BE2C (cell line): ENCODE measurements around the gene CMIP.

Source experiments
- DNase-seq: peaks from one replicate; pipeline ENCODE4 v3.0.0-alpha.2; 2020
- H3K27me3 ChIP-seq: fragments of 250-450 bp; sonication (Bioruptor Pico); 2 replicates; pipeline ENCODE4 v1.5.1; 2020; ENCODE audit warnings: mild to moderate bottlenecking
- H3K36me3 ChIP-seq: fragments of 250-450 bp; sonication (Bioruptor Pico); 2 replicates; pipeline ENCODE4 v1.5.1; 2020; ENCODE audit warnings: mild to moderate bottlenecking
- H3K4me1 ChIP-seq: fragments of 250-450 bp; sonication (Bioruptor Pico); 2 replicates; pipeline ENCODE4 v1.5.1; 2020
- H3K4me3 ChIP-seq: 2 replicates; pipeline ENCODE4 v1.5.1; 2011; ENCODE audit warnings: low read depth, low read length
- H3K9me3 ChIP-seq: fragments of 250-450 bp; sonication (Bioruptor Pico); 2 replicates; pipeline ENCODE4 v1.5.1; 2020
- CTCF ChIP-seq: IDR thresholded peaks from 2 replicates; pipeline ENCODE4 v1.5.1; 2012; ENCODE audit warnings: mild to moderate bottlenecking, low read depth, low read length

The CMIP gene

DNA sequence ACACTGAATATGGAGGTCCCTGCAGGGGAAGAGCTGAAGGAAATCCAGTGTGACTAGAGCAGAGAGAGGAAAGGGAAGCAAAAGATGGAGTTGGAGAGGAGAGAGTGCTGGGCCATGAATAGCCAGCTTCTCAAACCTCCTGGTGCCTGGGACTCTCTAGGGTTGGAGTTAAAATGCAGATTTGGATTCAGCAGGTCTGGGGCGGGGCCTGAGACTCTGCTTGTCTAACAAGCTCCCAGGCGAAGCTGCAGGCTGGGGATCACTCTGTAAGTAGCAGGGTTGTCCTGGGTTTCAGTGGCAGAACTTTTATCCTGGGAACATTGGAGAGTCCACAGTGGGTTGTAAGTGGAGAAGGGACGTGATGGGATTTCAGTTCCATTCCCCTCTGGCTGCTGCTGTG is 231.1 kb downstream of the CMIP start:
- no peaks in the 10 kb centered on the region for H3K27me3 ChIP-seq
- no peaks in the 10 kb centered on the region; the same call in 1 of the 2 replicates for H3K36me3 ChIP-seq
- no peaks in the 10 kb centered on the region for H3K9me3 ChIP-seq
- DNase-seq: no peak
- no peaks in the 10 kb centered on the region for H3K4me1 ChIP-seq
- no peak overlapping the region for H3K4me3 ChIP-seq
- no peak for TF ChIP-seq CTCF

DNA sequence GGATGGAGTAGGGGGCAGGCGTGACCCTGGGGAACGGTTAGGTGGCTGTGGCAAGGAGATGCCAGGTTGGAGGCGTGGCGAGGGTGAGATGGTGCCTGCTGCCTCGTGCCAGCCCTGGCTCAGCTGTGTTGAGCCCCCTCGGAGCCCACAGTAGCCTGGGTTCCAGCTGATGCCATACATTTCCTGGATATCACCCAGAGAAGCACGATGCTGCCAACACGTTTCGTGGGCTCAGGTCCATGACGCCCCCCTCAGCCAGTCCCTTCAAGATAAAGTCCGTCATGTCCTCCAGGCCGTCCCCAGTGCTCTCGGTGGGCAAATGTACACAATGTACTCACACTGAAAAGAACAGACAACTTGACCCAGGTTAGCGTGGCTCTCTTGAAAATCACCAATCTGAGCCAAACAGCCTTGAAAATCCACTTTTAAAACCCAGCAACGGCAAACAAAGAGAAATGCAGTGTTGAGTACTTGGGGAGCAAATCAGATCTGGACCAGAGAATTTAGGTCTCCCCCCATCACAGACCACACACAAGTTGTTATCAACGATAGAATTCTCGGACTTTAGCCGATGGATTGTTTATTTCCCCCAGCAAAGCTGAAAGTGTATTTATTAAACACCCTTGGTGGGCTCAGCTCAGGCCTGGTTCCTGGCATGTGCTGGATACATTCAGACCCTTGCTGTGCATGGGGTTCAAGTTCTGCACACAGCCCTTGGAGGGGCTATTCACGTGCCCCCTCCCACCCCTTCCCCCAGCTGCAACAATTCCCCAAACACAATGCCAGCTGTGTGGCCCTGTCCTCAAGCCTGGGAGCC is 231.7 kb downstream of the CMIP start:
- no peaks in the 10 kb centered on the region for H3K4me1 ChIP-seq
- no peak overlapping the region for H3K4me3 ChIP-seq
- no peak for TF ChIP-seq CTCF
- H3K9me3 ChIP-seq: no peaks in the 10 kb centered on the region
- no peak for DNase-seq
- no peaks in the 10 kb centered on the region; the same call in 1 of the 2 replicates for H3K36me3 ChIP-seq
- no peaks in the 10 kb centered on the region for H3K27me3 ChIP-seq

GRCh38 chr16:81676883-81677737 is 232.5 kb downstream of the CMIP start:
- TF ChIP-seq CTCF: no peak

GRCh38 chr16:81678326-81679095 is 233.9 kb downstream of the CMIP start:
- H3K9me3 ChIP-seq: no peaks in the 10 kb centered on the region
- H3K4me1 ChIP-seq: no peaks in the 10 kb centered on the region
- no peak overlapping the region for H3K4me3 ChIP-seq
- TF ChIP-seq CTCF: no peak
- no peaks in the 10 kb centered on the region for H3K27me3 ChIP-seq
- DNase-seq: no peak
- no peaks in the 10 kb centered on the region for H3K36me3 ChIP-seq

More at GRCh38 chr16:81676883-81677737, 232.5 kb downstream of the CMIP start:
- Histone ChIP-seq H3K36me3 (no peaks in the 10 kb centered on the region; the same call in 1 of the 2 replicates), H3K4me3 (no peak overlapping the region), H3K27me3 (no peaks in the 10 kb centered on the region), H3K9me3 (no peaks in the 10 kb centered on the region), H3K4me1 (no peaks in the 10 kb centered on the region)
- no peak for DNase-seq

- Histone ChIP-seq H3K4me1 (no peaks in the 10 kb centered on the region), H3K36me3 (no peaks in the 10 kb centered on the region), H3K27me3 (no peaks in the 10 kb centered on the region), H3K9me3 (no peaks in the 10 kb centered on the region), H3K4me3 (no peak overlapping the region)
- no peak for TF ChIP-seq CTCF
- no peak for DNase-seq
Measured at GRCh38 chr16:81679721-81680430, 235.3 kb downstream of the CMIP start.
